IMR-90 (cell line): ENCODE data around the gene ANKH. TPM values are rescaled to one million over a fixed set of nuclear protein-coding genes. Genes with fewer than 3 reads are reported as not detected.

Experiments used
- ATAC-seq: fragments of 200-7000 bp; cut with Tn5 transposase; 2 replicates; pipeline ENCODE4 v1.9.1; 2020; ENCODE audit warnings: low read depth, mild to moderate bottlenecking, moderate library complexity
- BruUV-seq: library from RNA; stranded (reverse); fragments of 400-500 nt; replicated peaks from 2 replicates; lab custom pipeline; 2021; lab: Mats Ljungman, UMichigan
- CTCF ChIA-PET: fragments of 300-600 bp; formaldehyde crosslinking; extraction: SDS; loops from one replicate; lab custom pipeline; 2021; ENCODE audit warnings: antibody characterized with exemption; lab: Yijun Ruan, JAX
- POLR2A ChIA-PET: fragments of 300-600 bp; sonication (Branson Sonifier 250); formaldehyde crosslinking; loops from one replicate; lab custom pipeline; 2022; ENCODE audit warnings: antibody characterized with exemption; ENCODE audit not compliant: unreplicated experiment; lab: Charles Lee
- DNase-seq: peaks from one replicate; pipeline ENCODE4 v3.0.0; 2013
- H2AFZ ChIP-seq: replicated peaks from 2 replicates; pipeline ENCODE3; 2013; ENCODE audit warnings: low read length, mild to moderate bottlenecking; ENCODE audit not compliant: poor library complexity
- H2AK5ac ChIP-seq: 2 replicates; pipeline ENCODE4 v1.6.1; 2013; ENCODE audit warnings: low read depth, low read length, inconsistent platforms
- H2AK9ac ChIP-seq: replicated peaks from 2 replicates; pipeline ENCODE3; 2013; ENCODE audit warnings: mild to moderate bottlenecking, low read depth, low read length, moderate library complexity; ENCODE audit not compliant: poor library complexity
- H2BK120ac ChIP-seq: 2 replicates; pipeline ENCODE4 v1.6.1; 2013; ENCODE audit warnings: low read depth, low read length, inconsistent platforms
- H2BK15ac ChIP-seq: 3 replicates; pipeline ENCODE4 v1.6.1; 2013; ENCODE audit warnings: low read depth, low read length, inconsistent platforms
- H2BK20ac ChIP-seq: 2 replicates; pipeline ENCODE4 v1.6.1; 2013; ENCODE audit warnings: low read depth, mild to moderate bottlenecking, inconsistent platforms, low read length, moderate library complexity
- H2BK5ac ChIP-seq: 2 replicates; pipeline ENCODE4 v1.6.1; 2013; ENCODE audit warnings: mild to moderate bottlenecking, low read depth, low read length, inconsistent platforms; ENCODE audit not compliant: poor library complexity, severe bottlenecking
- H3K14ac ChIP-seq: replicated peaks from 2 replicates; pipeline ENCODE4 v1.6.1; 2013; ENCODE audit warnings: low read depth, low read length, inconsistent platforms
- H3K18ac ChIP-seq: 2 replicates; pipeline ENCODE4 v1.6.1; 2013; ENCODE audit warnings: low read depth, low read length, control low read depth
- H3K23ac ChIP-seq: 2 replicates; pipeline ENCODE4 v1.6.1; 2013; ENCODE audit warnings: low read depth, low read length, inconsistent platforms
- H3K27ac ChIP-seq: 2 replicates; pipeline ENCODE4 v1.5.1; 2013; ENCODE audit warnings: mild to moderate bottlenecking, control low read depth, low read length; ENCODE audit not compliant: insufficient read depth
- H3K27me3 ChIP-seq: 2 replicates; pipeline ENCODE4 v1.6.1; 2013; ENCODE audit warnings: low read length; ENCODE audit not compliant: control insufficient read depth, insufficient read depth
- H3K36me3 ChIP-seq: 2 replicates; pipeline ENCODE4 v1.6.1; 2013; ENCODE audit warnings: low read length, mixed read lengths; ENCODE audit not compliant: control insufficient read depth, insufficient read depth
- H3K4ac ChIP-seq: 2 replicates; pipeline ENCODE4 v1.6.1; 2013; ENCODE audit warnings: low read depth, low read length, inconsistent platforms
- H3K4me1 ChIP-seq: 2 replicates; pipeline ENCODE4 v1.6.1; 2013; ENCODE audit warnings: low read length, mixed read lengths; ENCODE audit not compliant: control insufficient read depth, insufficient read depth
- H3K4me2 ChIP-seq: 2 replicates; pipeline ENCODE4 v1.6.1; 2013; ENCODE audit warnings: low read depth, mild to moderate bottlenecking, control low read depth, low read length, moderate library complexity
- H3K4me3 ChIP-seq: 2 replicates; pipeline ENCODE4 v1.5.1; 2013; ENCODE audit warnings: low read depth, mild to moderate bottlenecking, control low read depth, low read length, moderate library complexity; ENCODE audit not compliant: insufficient read depth
- H3K56ac ChIP-seq: 2 replicates; pipeline ENCODE4 v1.6.1; 2013; ENCODE audit warnings: low read length, inconsistent platforms; ENCODE audit not compliant: insufficient read depth; ENCODE audit errors: extremely low read depth
- H3K79me1 ChIP-seq, 2 experiments: 2 replicates each; pipeline ENCODE4 v1.6.1; 2013; ENCODE audit warnings: low read length in 2 of 2, inconsistent platforms in 1 of 2, low read depth in 1 of 2
- H3K9ac ChIP-seq: 2 replicates; pipeline ENCODE4 v1.6.1; 2013; ENCODE audit warnings: low read depth, low read length, control low read depth
- H3K9me1 ChIP-seq: 2 replicates; pipeline ENCODE4 v1.6.1; 2013; ENCODE audit warnings: low read length, inconsistent platforms; ENCODE audit not compliant: insufficient read depth
- H3K9me3 ChIP-seq: 2 replicates; pipeline ENCODE4 v1.6.1; 2013; ENCODE audit warnings: low read length; ENCODE audit not compliant: control insufficient read depth, insufficient read depth
- H4K20me1 ChIP-seq: 2 replicates; pipeline ENCODE4 v1.6.1; 2013; ENCODE audit warnings: low read length, inconsistent platforms; ENCODE audit not compliant: insufficient read depth
- H4K5ac ChIP-seq: 2 replicates; pipeline ENCODE4 v1.6.1; 2013; ENCODE audit warnings: mild to moderate bottlenecking, low read depth, low read length, control low read depth
- H4K8ac ChIP-seq, 2 experiments: 2 replicates each; pipeline ENCODE4 v1.6.1; 2013; ENCODE audit warnings: low read depth in 2 of 2, low read length in 2 of 2, control low read depth in 1 of 2, inconsistent platforms in 1 of 2
- H4K91ac ChIP-seq: 2 replicates; pipeline ENCODE4 v1.6.1; 2013; ENCODE audit warnings: low read depth, low read length, inconsistent platforms; ENCODE audit not compliant: insufficient read depth
- MXI1 ChIP-seq: IDR thresholded peaks from 2 replicates; pipeline ENCODE4 v1.6.1; 2012; ENCODE audit warnings: low read depth, mild to moderate bottlenecking, low read length, moderate library complexity, borderline replicate concordance
- POLR2A ChIP-seq: IDR thresholded peaks from 2 replicates; pipeline ENCODE4 v1.6.1; 2012; ENCODE audit warnings: mild to moderate bottlenecking, low read depth, low read length
- SMC3 ChIP-seq: fragments of 150-350 bp; IDR thresholded peaks from 2 replicates; pipeline ENCODE4 v1.6.1; 2016; ENCODE audit warnings: low read depth, mild to moderate bottlenecking, antibody characterized with exemption, low read length, moderate library complexity
- WGBS, 2 experiments: methylation state at CpG; one replicate each; pipeline versions ENCODE4 v1.1.5 to v1.1.7; 2013; ENCODE audit warnings: missing lambda C conversion rate in 2 of 2; ENCODE audit not compliant: insufficient read length in 1 of 2; ENCODE audit errors: extremely low coverage in 2 of 2; 5-methylcytosine and 5-hydroxymethylcytosine counted together
- dilution Hi-C: fragments of 300-500 bp; cut with HindIII; formaldehyde crosslinking; loops from one replicate; pipeline ENCODE4 v1.14.3; 2018; ENCODE audit warnings: low sequenced_read_pairs; ENCODE audit not compliant: unreplicated experiment
- in situ Hi-C: fragments of 300-500 bp; cut with MboI; formaldehyde crosslinking; loops from 3 replicates; pipeline ENCODE4 v1.14.3; 2019; ENCODE audit warnings: low sequenced_read_pairs, inconsistent platforms, mixed read lengths
- intact Hi-C: fragments of 100-400 bp; cut with micrococcal nuclease; formaldehyde crosslinking; loops from 2 replicates; pipeline ENCODE4 v1.10.0; 2022
- polyA plus RNA-seq, 3 experiments: library from polyadenylated mRNA; depleted of rRNA; stranded (reverse); fragments of >200 nt; gene quantifications; 2 replicates each; pipeline ENCODE4 v1.2.3, GENCODE V29; 2012; ENCODE audit warnings: low replicate concordance in 1 of 3
- total RNA-seq: library from RNA; depleted of rRNA; stranded (reverse); fragments of >200 nt; gene quantifications from 2 replicates; pipeline ENCODE4 v1.2.3, GENCODE V29; 2012

The ANKH gene
- total and polyA plus RNA-seq, 2 of the 4 experiments (the other 2 are of a cell fraction) = 5.2 to 17.2 TPM

DNA sequence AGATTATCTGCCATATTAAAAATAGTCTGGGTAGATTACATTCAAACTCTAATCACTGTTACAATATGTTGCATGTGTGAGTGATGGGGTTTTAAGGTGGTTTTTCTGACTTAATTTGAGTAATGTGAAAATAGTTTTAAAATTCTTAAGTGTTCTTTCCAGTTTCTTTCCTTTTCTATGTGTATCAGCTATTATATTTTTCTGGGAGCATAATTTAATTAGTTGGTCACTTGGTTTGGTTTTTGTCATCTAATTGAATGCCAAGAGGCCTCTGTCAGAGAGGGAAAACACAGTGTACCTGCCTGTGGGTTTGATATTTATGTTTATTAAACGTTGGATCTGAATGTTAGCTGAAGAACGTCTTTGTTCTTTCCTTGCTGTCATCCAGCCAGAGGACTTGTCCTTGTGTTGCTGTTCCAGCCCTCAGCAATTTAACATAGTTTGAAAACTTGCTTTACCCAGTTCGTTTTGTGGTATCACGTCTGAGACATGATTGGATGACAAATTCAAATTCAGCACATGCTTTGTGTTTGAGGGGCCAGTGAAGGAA lies 187.6 kb downstream of the ANKH start:
- H3K4me2 ChIP-seq = no peak overlapping the region
- no peak overlapping the region for H4K91ac ChIP-seq
- H4K8ac ChIP-seq = no peak overlapping the region
- no peak overlapping the region for H3K9ac ChIP-seq
- peaks cover 2% of the 10 kb centered on the region; the same call in 1 of the 2 replicates for H4K20me1 ChIP-seq
- H2BK5ac ChIP-seq = no peak overlapping the region
- peaks cover 10% of the 10 kb centered on the region for H3K9me1 ChIP-seq
- no peak for ATAC-seq
- H4K5ac ChIP-seq = no peak overlapping the region
- no peak overlapping the region for H2AFZ ChIP-seq
- H3K23ac ChIP-seq = no peak overlapping the region
- TF ChIP-seq POLR2A (no peak), SMC3 (no peak), MXI1 (no peak)
- no peak overlapping the region for H3K27ac ChIP-seq
- ChIA-PET POLR2A (no interaction called here), CTCF (interaction anchor here (0.8 to 1.7 kb wide), 3 partner anchors 43 to 330 kb away, joined by 3 to 7 read pairs (median 4); no protein-coding TSS in a partner anchor)
- H2AK9ac ChIP-seq = no peak overlapping the region
- H3K4ac ChIP-seq = no peak overlapping the region
- no peaks in the 10 kb centered on the region for H3K9me3 ChIP-seq
- no peak overlapping the region for H3K14ac ChIP-seq
- H3K79me1 ChIP-seq = peaks cover 28 to 55% of the 10 kb centered on the region in 2 experiments
- dilution Hi-C loops (no loop called here), intact Hi-C loops (loop anchor here (2.0 to 10.0 kb wide), 2 partner anchors 421 to 499 kb away; no protein-coding TSS in a partner anchor), in situ Hi-C loops (no loop called here)
- no peaks in the 10 kb centered on the region for H3K27me3 ChIP-seq
- peaks cover 35% of the 10 kb centered on the region for H3K36me3 ChIP-seq
- H2BK120ac ChIP-seq = no peak overlapping the region
- no peak overlapping the region for H2BK20ac ChIP-seq
- no peak overlapping the region for H2AK5ac ChIP-seq
- no TSS peak for BruUV-seq
- H3K56ac ChIP-seq = no peak overlapping the region
- DNase-seq = no peak
- H2BK15ac ChIP-seq = no peak overlapping the region
- WGBS, 2 experiments = no CpG with 5 or more reads among the region's 4 CpGs
- no peak overlapping the region for H3K18ac ChIP-seq
- H3K4me3 ChIP-seq = no peak overlapping the region
- H3K4me1 ChIP-seq = peaks cover 3% of the 10 kb centered on the region
